Kidney (tissue), 14 donors: ENCODE results near the gene AICDA. TPM values are rescaled to one million over a fixed set of nuclear protein-coding genes. Genes with fewer than 3 reads are reported as not detected.

ENCODE experiments used
- DNase-seq, 5 donors: peaks; one replicate each; pipeline ENCODE4 v3.0.0-alpha.2; 2013 to 2020
- FAIRE-seq: peaks from 2 replicates; lab custom pipeline; 2012; peaks lifted over from hg19 to GRCh38; lab: Jason Lieb, UNC
- H3K27ac ChIP-seq, 2 donors: one replicate each; pipeline ENCODE4 v1.7.0; 2013; ENCODE audit warnings: low read depth in 2 of 2, low read length in 2 of 2, inconsistent platforms in 1 of 2
- H3K27me3 ChIP-seq: one replicate; pipeline ENCODE4 v1.7.1; 2013; ENCODE audit warnings: low read length, inconsistent platforms; ENCODE audit not compliant: control insufficient read depth, insufficient read depth
- H3K36me3 ChIP-seq, 3 donors: one replicate each; pipeline versions ENCODE4 v1.7.0 to v1.7.1; 2013; ENCODE audit warnings: low read length in 3 of 3, control low read depth in 1 of 3, inconsistent platforms in 1 of 3; ENCODE audit not compliant: insufficient read depth in 3 of 3, control insufficient read depth in 2 of 3
- H3K4me1 ChIP-seq, 3 donors: one replicate each; pipeline versions ENCODE4 v1.7.0 to v1.7.1; 2013; ENCODE audit warnings: low read length in 3 of 3, inconsistent platforms in 1 of 3, low read depth in 1 of 3; ENCODE audit not compliant: control insufficient read depth in 2 of 3, insufficient read depth in 2 of 3
- H3K4me3 ChIP-seq, 3 donors: one replicate each; pipeline versions ENCODE4 v1.7.0 to v1.8.1; 2013; ENCODE audit warnings: low read length in 3 of 3, control low read depth in 1 of 3, inconsistent platforms in 1 of 3
- H3K9ac ChIP-seq, 3 donors: one replicate each; pipeline versions ENCODE4 v1.7.0 to v1.7.1; 2013; ENCODE audit warnings: low read length in 3 of 3, control low read depth in 1 of 3, inconsistent platforms in 1 of 3
- H3K9me3 ChIP-seq, 3 donors: one replicate each; pipeline versions ENCODE4 v1.7.0 to v1.7.1; 2013; ENCODE audit warnings: low read length in 3 of 3, control low read depth in 1 of 3, inconsistent platforms in 1 of 3; ENCODE audit not compliant: control insufficient read depth in 2 of 3, insufficient read depth in 1 of 3
- intact Hi-C: fragments of 100-400 bp; cut with DNase I; formaldehyde crosslinking; loops from one replicate; pipeline ENCODE4 v1.11.1; 2022
- polyA plus RNA-seq: library from polyadenylated mRNA; stranded (reverse); fragments of 350-450 nt; fragmentation: Illumina TruSeq; extraction: RNeasy Lipid Tissue Mini Kit (QIAGEN cat#74804); gene quantifications from one replicate; pipeline ENCODE4 v1.2.3, GENCODE V29; 2014; ENCODE audit warnings: low read depth, low replicate concordance; ENCODE audit not compliant: insufficient read depth
- total RNA-seq: library from RNA; stranded (reverse); fragmentation: NEBNext Ultra II Directional; extraction: Animal tissue kit (Norgen Biotek cat#: 25700); gene quantifications from one replicate; pipeline ENCODE4 v1.2.1, GENCODE V29; 2021
- TF ChIP-seq, protein P1 (sequence below): IDR thresholded peaks from 3 replicates; pipeline ENCODE4 v1.5.1; 2012; ENCODE audit warnings: mild to moderate bottlenecking, moderate library complexity, borderline replicate concordance; ENCODE audit not compliant: insufficient read depth; ENCODE audit errors: extremely low read depth
- donor health status: control.
- donor health status: control.
- donor health status: control.
- donor health status: control.
- donor health status: control.
- donor health status: DM: yes; HTN: yes; CAD: no.
- donor health status: Normal renal cell carcinoma (clear cell type).

AICDA gene
- total and polyA plus RNA-seq, 2 donors from 2014 or later = not detected

DNA sequence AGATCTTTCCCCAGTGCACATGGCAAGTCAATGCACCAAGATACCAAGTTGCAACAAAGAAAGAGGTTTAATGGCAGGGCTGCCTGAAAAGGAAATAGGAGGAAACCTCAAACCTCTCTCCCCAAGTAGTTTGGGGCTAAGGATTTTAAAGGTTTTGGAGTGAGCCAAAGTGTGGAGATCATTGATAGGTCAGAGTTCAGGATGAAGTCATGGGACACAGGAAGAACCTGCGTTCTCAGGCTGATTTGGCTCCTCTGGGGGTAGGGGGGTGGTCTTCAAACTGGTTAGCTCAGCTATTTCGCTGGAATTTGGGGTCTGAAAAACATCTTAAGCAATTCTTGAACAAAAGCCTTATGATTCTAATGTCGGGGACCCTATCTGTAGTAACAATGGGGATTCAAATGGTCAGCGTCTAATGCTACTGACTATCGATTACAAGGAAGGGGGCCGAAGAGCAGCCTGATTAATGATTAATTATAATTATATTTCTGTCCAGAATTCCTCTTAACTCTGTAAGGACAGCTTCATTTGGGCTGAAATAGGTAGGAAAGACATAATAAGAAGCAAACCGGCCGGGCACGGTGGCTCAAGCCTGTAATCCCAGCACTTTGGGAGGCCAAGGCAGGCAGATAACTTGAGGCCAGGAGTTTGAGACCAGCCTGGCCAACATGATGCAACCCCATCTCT lies 31.4 kb downstream of the AICDA start:
- TF ChIP-seq, protein P1, sequence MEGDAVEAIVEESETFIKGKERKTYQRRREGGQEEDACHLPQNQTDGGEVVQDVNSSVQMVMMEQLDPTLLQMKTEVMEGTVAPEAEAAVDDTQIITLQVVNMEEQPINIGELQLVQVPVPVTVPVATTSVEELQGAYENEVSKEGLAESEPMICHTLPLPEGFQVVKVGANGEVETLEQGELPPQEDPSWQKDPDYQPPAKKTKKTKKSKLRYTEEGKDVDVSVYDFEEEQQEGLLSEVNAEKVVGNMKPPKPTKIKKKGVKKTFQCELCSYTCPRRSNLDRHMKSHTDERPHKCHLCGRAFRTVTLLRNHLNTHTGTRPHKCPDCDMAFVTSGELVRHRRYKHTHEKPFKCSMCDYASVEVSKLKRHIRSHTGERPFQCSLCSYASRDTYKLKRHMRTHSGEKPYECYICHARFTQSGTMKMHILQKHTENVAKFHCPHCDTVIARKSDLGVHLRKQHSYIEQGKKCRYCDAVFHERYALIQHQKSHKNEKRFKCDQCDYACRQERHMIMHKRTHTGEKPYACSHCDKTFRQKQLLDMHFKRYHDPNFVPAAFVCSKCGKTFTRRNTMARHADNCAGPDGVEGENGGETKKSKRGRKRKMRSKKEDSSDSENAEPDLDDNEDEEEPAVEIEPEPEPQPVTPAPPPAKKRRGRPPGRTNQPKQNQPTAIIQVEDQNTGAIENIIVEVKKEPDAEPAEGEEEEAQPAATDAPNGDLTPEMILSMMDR = no peak

DNA sequence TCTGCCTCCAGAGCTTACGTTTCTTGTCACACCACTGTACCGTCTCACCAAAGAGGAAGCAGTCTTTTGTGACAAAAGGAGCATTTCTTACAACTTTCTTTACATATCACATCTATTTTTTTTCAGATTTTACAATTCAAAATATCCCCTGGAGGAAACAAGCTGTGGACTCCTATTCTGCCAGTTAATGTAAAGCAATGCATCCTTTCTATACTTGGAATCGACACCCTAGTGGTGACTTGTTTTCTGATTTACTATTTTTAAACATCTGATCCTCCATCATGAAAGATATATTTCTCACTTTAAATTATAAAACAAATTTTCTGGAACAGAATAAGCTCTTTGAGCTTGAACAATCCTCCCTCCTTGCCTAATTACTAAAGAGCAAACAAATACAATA lies 34.8 kb downstream of the AICDA start:
- H3K36me3 ChIP-seq = no peaks in the 10 kb centered on the region
- intact Hi-C loops = no loop called here
- H3K4me3 ChIP-seq = no peak overlapping the region
- H3K9ac ChIP-seq = no peak overlapping the region
- TF ChIP-seq, protein P1 = no peak
- DNase-seq (no peak), FAIRE-seq (no peak)
- no peaks in the 10 kb centered on the region for H3K9me3 ChIP-seq
- no peak overlapping the region for H3K27ac ChIP-seq
- H3K4me1 ChIP-seq = no peaks in the 10 kb centered on the region
- no peaks in the 10 kb centered on the region for H3K27me3 ChIP-seq

More for the DNA sequence above, 31.4 kb downstream of the AICDA start:
- Histone ChIP-seq H3K4me3 (no peak overlapping the region), H3K27ac (no peak overlapping the region), H3K9ac (no peak overlapping the region), H3K36me3 (no peaks in the 10 kb centered on the region), H3K9me3 (no peaks in the 10 kb centered on the region), H3K4me1 (no peaks in the 10 kb centered on the region), H3K27me3 (no peaks in the 10 kb centered on the region)
- FAIRE-seq (no peak), DNase-seq (peak in 1 of 5 donors; percentile 2)
- intact Hi-C loops = no loop called here

DNA sequence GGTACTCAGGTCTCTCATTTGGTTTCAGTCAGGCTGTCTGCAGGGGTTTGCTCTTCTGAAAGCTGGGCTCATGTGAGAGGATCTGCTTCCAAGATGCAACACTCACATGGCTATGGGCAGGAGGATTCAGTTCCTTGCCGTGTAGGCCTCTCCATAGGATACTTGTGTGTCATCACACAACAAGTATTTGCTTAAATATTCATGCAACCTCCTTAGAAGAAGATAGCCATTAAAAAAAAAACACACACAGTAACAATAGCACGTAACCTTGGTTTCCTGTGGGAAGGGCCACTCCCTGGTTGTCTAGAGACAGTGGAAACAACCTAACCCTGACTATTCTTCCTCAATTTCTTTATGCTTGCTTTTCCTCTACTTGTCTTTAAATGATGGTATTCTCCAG lies 40.2 kb downstream of the AICDA start:
- TF ChIP-seq, protein P1 = no peak
- DNase-seq (no peak), FAIRE-seq (no peak)
- no peak overlapping the region for H3K4me3 ChIP-seq
- no peaks in the 10 kb centered on the region for H3K27me3 ChIP-seq
- no peak overlapping the region for H3K27ac ChIP-seq
- no peaks in the 10 kb centered on the region for H3K4me1 ChIP-seq
- no peaks in the 10 kb centered on the region for H3K9me3 ChIP-seq
- intact Hi-C loops = no loop called here
- H3K9ac ChIP-seq = no peak overlapping the region
- no peaks in the 10 kb centered on the region for H3K36me3 ChIP-seq
